RPMI8226 (cell line): ENCODE data around the gene GLT8D2.

Experiments
- DNase-seq: peaks from one replicate; pipeline ENCODE4 v3.0.0-alpha.2; 2015

Gene GLT8D2

GRCh38 chr12:103944964-103945363 is 105.0 kb downstream of the GLT8D2 start:
- DNase-seq: no peak
